KOPT-K1 (cell line): ENCODE measurements around the gene BRSK2.

Source experiments
- H3K27ac ChIP-seq: fragments of 200-600 bp; sonication (generic); 2 replicates; pipeline ENCODE4 v1.5.1; 2016; ENCODE audit warnings: antibody characterized with exemption, mild to moderate bottlenecking, low read depth, low read length; ENCODE audit not compliant: poor library complexity, severe bottlenecking
- H3K36me3 ChIP-seq: fragments of 200-600 bp; sonication (generic); 2 replicates; pipeline ENCODE4 v1.5.1; 2017; ENCODE audit warnings: antibody characterized with exemption, mild to moderate bottlenecking, low read length, moderate library complexity; ENCODE audit not compliant: insufficient read depth
- H3K9me3 ChIP-seq: fragments of 200-600 bp; sonication (generic); 2 replicates; pipeline ENCODE4 v1.5.1; 2017; ENCODE audit warnings: antibody characterized with exemption, low read length, mild to moderate bottlenecking; ENCODE audit not compliant: insufficient read depth, poor library complexity, severe bottlenecking

BRSK2 gene

DNA sequence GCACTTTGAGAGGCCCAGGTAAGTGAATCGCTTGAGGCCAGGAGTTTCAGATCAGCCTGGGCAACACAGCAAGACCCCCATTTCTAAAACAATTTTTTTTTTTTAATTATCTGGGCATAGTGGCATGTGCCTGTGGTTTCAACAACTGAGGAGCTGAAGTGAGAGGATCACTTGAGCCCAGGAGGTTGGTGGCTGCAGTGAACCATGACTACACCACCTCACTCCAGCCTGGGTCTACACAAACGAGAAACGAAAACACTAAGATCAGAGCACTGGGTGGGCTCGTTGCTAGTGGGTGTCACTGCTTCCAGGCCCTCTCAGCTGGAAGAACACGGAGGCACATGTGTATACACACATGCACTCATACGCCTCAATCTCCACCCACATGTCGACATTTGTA lies 100.9 kb downstream of the BRSK2 start:
- H3K27ac ChIP-seq = no peak overlapping the region
- H3K36me3 ChIP-seq = no peaks in the 10 kb centered on the region
- peaks cover 4% of the 10 kb centered on the region for H3K9me3 ChIP-seq

DNA sequence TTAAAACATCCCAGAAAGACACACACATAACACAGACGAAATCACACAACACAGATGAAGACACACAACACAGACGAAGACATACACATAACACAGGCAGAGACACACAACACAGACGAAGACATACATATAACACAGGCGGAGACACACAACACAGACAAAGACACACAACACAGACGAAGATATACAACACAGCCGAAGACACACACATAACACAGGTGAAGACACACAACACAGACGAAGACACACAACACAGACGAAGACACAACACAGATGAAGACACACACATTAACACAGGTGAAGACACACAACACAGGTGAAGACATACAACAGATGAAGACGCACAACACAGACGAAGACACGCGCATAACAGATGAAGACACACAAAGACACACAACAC lies 101.6 kb downstream of the BRSK2 start:
- Histone ChIP-seq H3K27ac (no peak overlapping the region), H3K36me3 (no peaks in the 10 kb centered on the region), H3K9me3 (peaks cover 9% of the 10 kb centered on the region)

DNA sequence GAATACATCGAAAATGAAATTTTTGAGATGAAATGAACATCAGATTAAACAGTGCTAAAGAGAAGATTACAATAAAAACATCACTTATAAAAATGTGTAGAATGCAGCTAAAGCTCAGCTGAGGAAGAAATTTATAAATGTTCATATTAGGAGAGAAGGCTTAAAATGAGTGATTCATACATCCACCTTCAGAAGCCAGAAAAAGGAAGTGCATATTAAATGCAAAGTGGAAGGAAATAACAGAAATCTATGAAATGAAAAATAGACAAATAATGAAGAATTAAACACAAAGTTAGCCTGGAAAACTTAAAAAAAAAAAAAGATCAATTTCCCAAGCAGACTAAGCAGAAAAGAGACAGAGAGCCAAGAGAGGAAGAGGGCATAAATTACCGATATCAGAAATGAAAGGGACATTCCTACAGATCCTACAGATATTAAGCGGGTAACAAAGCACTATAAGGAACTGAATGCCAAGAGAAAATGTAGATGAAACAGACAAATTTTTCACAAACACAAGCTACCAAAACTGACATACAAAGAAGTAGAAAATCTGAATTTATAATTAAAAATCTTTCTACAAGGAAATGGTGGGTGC lies 104.0 kb downstream of the BRSK2 start:
- H3K27ac ChIP-seq = no peak overlapping the region

DNA sequence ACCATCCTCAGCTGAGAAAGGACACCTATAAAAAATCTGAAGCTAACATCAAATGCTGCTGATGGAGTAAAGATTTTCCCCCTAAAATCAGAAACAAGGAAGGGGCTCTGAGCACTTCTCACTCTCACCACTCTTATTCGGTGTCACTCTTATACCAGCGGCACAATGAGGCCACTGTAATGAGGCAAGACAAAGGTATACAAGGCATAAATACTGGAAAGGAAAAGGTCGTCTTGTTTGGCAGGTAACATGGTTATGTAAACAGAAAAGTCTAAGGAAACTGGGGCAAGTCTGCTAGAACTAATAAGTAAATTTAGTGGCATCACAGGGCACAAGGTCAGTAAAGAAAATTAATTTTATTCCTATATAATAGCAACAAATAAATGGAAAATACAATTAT lies 104.9 kb downstream of the BRSK2 start:
- no peaks in the 10 kb centered on the region for H3K36me3 ChIP-seq
- H3K9me3 ChIP-seq = peaks cover 14% of the 10 kb centered on the region
- no peak overlapping the region for H3K27ac ChIP-seq

More for the DNA sequence above, 104.0 kb downstream of the BRSK2 start:
- Histone ChIP-seq H3K9me3 (peaks cover 9% of the 10 kb centered on the region), H3K36me3 (no peaks in the 10 kb centered on the region)

DNA sequence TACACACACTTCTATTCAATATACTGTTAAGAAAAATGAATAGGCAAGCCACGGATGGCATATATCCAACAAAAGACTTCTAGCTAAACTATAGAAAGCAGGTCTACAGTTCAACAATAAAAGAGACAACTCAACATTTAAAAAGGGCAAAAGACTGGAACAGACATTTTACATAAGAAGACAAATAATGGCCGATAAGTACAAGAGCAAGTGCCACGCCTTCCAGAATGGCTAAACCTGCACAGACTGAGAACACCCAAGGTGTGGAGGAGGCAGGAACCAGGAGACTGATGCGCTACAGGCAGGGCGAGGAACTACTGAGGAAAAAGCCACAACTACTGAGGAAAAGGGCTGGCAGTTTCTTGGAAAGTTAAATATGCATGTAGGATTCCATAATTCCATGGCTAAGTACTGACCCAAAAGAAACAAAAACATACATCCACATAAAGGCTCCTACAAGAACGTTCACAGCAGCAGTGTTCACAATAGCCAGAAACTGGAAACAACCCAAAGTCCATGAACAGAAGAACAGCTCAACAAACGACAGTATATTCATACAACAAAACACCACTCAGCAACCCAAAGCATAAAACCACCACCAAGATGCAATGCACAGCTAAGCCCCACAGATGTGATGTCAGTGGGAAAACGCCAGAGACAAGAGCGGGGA lies 106.5 kb downstream of the BRSK2 start:
- Histone ChIP-seq H3K9me3 (peaks cover 15% of the 10 kb centered on the region), H3K27ac (no peak overlapping the region), H3K36me3 (no peaks in the 10 kb centered on the region)

DNA sequence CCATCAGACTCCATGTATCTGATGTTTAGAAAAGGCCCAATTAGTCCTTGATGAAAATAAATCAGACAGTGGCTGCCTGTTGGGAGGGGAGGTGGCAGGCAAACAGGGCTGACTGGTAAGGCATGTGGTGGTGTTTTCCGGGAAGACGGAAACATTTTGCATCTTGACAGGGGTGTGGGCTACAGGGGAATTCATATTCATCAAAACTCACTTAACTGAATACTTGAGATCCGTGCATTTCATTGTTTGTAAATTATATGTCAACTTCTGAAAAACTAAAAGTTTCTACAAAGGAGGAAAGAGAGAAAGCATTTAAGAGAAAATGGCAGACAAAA lies 107.0 kb downstream of the BRSK2 start:
- no peaks in the 10 kb centered on the region for H3K36me3 ChIP-seq
- H3K27ac ChIP-seq = no peak overlapping the region
- H3K9me3 ChIP-seq = peaks cover 15% of the 10 kb centered on the region

DNA sequence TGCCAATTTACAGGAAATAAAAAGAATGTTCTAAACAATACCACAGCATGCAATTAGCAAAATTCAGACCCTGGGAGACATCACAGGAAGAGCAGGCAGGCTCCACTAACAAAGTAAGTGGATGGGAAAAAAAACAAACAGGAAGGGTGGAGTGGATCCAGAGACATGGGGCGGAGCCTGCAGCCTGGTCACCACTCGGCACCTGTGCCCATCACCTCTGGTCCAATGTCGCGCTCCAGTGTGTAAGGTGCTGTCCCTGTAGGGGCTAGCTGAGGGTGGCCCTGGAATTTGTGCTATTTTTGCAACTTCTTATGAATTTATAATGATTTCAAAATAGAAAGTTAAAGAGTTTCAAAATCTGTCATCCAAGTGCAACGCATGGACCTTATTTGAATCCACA lies 107.9 kb downstream of the BRSK2 start:
- Histone ChIP-seq H3K36me3 (no peaks in the 10 kb centered on the region), H3K9me3 (peaks cover 15% of the 10 kb centered on the region), H3K27ac (no peak overlapping the region)

DNA sequence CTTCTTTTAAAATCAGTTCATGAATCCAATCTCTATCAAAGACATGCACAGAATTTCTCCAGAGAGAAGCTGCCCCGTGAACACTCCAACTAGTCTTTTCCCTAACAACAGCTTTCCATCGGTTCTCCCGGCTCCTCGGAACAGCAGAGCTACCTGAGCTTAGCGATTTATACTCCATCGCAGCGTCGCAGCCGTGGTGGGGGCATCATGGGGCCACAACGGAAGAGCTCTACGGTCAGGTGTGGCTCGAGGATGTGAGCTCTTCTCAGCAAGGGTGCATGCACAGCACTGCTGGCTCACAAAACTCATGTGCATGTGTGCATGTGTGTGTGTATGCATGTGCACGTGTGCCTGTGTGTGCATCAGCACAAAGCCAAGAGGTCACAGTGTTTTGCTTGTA lies 108.5 kb downstream of the BRSK2 start:
- Histone ChIP-seq H3K27ac (no peak overlapping the region), H3K36me3 (no peaks in the 10 kb centered on the region), H3K9me3 (peaks cover 15% of the 10 kb centered on the region)

DNA sequence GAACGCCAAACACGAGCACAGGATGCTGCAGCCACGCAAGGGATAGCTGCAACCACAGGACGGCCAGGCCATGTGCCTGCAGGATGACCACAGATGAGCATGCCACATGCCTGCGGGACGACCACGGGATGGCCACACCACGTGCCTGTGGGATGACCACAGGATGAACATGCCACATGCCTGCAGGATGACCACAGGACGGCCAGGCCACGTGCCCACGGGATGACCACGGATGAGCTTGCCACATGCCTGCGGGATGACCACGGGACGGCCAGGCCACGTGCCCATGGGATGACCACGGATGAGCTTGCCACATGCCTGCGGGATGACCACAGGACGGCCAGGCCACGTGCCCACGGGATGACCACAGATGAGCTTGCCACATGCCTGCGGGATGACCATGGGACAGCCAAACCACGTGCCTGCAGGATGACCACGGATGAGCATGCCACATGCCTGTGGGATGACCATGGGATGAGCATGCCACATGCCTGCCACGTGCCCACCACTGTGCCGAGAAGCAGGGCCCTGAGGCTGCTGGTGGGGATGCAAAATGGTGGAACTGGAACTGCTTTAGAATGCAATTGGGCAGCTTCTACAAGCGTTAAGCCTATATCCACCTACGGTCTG lies 109.6 kb downstream of the BRSK2 start:
- Histone ChIP-seq H3K27ac (no peak overlapping the region), H3K9me3 (peaks cover 15% of the 10 kb centered on the region), H3K36me3 (no peaks in the 10 kb centered on the region)

DNA sequence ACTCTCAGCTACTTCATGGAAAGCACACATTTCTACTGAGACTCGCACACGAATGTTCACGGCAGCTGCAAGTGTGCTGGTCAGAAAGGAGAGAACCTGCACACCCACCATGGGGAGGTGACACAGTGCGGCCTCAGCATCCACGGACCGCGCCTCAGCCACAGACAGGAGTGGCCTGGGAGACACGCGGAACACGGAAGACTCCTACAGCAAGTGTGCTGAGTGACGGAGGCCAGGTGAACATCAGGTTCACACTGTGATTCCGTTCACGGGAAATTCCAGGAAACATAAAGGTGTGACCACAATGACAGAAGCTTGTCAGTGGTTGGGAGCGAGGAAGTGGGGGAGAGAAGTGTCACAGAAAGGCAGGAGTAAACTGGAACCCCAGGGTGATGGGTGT lies 110.2 kb downstream of the BRSK2 start:
- Histone ChIP-seq H3K27ac (no peak overlapping the region), H3K9me3 (peaks cover 15% of the 10 kb centered on the region), H3K36me3 (no peaks in the 10 kb centered on the region)

DNA sequence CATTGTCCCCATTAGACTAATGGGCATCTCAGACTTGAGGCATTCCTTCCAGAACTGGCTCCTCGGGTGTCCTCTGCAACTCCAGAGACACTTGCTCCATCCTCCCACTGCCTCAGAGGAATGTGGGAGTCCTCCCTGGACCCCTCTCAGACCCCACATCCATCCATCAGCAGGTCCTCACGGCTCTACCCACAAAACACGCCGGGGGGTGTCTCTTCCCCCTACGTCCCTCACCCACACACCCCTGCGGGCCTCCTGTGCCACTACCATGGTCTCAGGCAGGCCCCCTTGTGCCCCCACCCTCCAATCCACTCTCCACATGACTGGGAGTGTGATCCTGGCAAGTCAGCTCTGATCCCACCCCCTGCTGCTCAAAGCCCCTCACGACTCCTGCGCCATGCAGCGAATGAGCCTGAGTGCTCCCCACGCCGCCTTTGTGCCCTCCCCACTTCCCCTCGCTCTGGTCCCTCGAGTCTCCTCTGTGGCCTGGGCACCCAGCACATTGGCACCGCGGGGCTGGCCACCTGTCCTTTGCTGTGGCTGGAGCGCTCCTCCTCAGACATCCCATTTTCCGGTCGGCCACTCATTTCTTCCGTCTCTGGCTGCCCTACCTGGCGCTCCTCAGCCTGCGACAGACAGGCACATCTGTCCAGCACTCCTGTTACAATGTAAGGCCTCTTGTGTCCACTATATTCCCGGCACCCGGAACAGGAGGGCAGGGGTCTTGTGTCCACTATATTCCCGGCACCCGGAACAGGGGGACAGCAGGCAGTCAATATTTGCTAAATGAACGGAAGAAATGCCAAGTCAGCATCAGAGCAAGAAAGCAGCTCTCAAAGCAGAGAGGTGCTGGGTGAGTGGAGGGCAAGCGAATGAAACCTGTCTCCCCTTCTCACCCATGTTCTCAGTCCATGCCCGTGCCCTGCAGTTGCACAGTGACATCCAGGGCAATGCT lies 111.0 kb downstream of the BRSK2 start:
- Histone ChIP-seq H3K36me3 (no peaks in the 10 kb centered on the region), H3K9me3 (peaks cover 10% of the 10 kb centered on the region), H3K27ac (no peak overlapping the region)

DNA sequence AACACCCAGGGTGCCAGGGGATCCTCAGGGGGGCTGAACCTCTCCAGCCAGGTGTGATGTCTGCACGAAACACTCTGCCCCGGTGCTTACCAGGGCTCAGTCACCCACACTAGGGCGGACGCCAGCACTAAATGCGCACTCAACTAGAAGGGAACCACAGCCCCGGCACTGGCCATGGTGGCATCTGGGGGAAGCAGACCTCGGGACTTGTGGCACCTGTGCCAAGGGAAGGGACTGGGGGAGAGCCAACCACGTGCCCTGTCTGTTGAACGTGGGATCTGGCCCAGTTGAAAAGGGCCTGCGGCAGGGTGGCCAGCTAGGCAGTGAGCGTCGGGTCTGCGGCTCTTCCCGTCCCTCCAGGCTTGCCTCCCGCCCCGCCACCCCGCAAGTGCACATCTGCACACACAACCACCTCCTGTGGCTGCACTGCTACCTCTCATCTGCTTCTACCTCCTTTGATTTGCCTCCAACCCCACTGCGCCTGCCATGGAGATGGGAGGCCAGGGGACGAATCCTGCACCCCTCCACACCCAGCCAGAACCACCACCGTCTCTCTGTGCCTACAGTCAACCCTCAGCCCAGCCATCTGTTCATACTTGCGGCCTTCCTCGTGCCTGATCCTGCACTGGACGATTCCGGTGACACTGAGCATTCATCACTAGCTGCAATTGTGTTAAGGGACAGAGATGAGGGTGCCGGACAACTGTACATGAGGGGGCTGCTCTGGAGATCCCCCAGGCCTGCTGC lies 111.9 kb downstream of the BRSK2 start:
- Histone ChIP-seq H3K9me3 (peaks cover 6% of the 10 kb centered on the region), H3K36me3 (no peaks in the 10 kb centered on the region), H3K27ac (no peak overlapping the region)

DNA sequence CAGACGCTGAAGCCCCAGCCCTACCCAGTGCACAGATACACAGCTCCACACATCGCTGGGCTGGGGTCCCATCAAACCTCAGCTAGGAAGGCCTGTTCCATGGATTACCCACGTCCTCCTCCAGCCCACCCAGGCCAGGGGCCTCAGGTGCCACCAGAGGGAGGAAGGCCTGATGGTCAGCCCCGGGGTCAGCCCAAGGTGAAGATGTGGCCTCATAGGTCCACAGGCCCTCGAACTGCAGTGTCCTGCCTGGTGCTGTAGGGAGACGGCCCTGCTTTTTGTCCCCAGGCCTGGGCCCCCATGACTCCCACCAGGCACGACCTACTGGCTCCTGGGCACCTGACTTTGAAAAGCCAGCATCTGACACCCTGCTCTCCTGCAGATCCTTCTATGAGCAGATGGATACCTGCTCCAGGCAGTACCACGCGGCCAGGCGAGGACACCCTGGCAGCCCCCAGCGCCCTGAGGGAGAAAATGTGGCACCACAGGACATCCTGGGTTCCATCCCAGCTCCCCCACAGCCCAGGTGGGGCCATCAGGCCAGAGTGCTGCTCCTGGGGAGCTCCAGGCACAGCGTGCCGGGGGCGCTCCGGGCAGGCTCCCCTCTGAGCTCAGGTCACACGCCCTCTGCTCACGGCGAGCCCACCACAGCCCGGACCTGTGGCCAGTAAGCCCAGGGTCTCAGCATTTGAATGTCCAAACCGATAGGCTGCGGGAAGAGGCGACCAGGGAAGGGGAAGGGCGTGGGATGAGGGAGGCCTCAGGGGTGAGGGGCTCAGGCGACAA lies 112.6 kb downstream of the BRSK2 start:
- peaks cover 6% of the 10 kb centered on the region for H3K9me3 ChIP-seq
- no peaks in the 10 kb centered on the region for H3K36me3 ChIP-seq
- H3K27ac ChIP-seq = no peak overlapping the region
